ENCODE measurements around the gene R3HDM4.
"Not testable (repeated sequence)": the region's sequence is repeated elsewhere in the genome, so short reads cannot be mapped to it uniquely, and the experiment has no call there.

R3HDM4 gene

DNA sequence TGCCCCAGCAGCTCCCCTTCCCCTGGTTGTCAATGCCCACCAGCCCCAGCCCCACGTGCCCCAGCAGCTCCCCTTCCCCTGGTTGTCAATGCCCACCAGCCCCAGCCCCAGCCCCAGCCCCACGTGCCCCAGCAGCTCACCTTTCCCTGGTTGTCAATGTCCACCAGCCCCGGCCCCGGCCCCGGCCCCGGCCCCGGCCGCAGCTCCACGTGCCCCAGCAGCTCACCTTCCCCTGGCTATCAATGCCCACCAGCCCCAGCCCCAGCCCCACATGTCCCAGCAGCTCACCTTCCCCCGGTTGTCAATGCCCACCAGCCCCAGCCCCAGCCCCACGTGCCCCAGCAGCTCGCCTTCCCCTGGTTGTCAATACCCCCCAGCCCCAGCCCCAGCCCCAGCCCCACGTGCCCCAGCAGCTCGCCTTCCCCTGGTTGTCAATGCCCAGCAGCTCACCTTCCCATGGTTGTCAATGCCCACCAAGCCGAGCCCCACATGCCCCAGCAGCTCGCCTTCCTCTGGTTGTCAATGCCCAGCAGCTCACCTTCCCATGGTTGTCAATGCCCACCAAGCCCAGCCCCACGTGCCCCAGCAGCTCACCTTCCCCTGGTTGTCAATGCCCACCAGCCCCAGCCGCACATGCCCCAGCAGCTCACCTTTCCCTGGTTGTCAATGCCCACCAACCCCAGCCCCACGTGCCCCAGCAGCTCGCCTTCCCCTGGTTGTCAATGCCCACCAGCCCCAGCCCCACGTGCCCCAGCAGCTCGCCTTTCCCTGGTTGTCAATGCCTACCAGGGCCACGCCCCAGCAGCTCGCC lies 34.1 kb downstream of the R3HDM4 start:
- not testable (repeated sequence) for DNase-seq (ENCODE audit: insufficient read length, low spot score); FAIRE-seq

DNA sequence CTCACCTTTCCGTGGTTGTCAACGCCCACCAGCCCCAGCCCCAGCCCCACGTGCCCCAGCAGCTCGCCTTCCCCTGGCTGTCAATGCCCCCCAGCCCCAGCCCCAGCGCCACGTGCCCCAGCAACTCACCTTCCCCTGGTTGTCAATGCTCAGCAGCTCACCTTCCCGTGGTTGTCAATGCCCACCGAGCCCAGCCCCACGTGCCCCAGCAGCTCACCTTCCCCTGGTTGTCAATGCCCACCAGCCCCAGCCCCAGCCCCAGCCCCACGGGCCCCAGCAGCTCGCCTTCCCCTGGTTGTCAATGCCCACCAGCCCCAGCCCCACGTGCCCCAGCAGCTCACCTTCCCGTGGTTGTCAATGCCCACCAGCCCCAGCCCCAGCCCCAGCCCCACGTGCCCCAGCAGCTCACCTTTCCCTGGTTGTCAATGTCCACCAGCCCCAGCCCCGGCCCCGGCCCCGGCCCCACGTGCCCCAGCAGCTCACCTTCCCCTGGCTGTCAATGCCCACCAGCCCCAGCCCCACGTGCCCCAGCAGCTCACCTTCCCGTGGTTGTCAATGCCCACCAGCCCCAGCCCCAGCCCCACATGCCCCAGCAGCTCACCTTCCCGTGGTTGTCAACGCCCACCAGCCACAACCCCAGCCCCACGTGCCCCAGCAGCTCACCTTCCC lies 34.9 kb downstream of the R3HDM4 start:
- not testable (repeated sequence) for DNase-seq (ENCODE audit: insufficient read length, low spot score); FAIRE-seq

DNA sequence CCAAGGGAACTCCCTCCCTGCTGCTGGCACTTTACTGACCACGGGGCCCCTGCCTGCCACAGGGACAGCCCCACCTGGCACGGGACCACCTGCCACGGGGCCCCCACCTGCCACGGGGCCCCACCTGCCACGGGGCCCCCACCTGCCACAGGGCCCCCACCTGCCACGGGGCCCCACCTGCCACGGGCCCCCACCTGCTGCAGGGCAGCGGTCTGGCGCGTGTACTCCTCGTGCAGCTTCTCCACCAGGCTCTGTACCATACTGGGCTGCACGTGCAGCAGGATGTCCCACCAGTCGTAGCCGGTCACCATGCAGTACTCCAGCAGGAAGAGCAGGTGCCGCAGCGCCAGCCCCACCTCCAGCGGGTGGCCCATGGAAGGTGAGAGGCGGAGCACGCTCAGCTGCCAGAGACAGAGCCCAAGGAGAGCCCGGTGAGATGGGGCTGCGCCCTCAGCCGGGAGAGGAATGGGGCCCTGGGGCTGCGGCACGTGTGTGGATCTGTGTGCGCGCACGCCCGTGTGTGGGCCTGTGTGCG lies 36.2 kb downstream of the R3HDM4 start:
- FAIRE-seq (no peak), DNase-seq (ENCODE audit: insufficient read length, low spot score) (no peak)

DNA sequence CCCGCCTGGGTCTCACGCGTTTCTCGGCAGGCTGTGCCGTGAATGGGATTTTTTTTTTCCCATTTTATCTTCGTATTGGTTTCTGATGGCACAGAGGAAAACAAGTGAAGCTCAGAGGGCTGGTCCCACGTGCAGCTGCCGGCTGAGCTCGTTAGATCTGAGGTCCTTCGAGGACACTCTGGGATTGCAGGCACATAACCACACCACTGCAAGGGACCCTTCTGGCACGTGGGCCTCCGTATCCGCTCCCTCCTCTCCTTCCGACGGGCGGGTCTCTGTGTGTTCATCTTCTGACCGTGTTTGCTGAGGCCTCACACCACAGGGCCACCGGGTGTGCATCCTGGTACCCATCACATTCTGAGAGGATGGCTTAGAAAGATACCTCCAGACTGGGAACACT lies 36.9 kb downstream of the R3HDM4 start:
- FAIRE-seq (no peak), DNase-seq (ENCODE audit: insufficient read length, low spot score) (no peak)

DNA sequence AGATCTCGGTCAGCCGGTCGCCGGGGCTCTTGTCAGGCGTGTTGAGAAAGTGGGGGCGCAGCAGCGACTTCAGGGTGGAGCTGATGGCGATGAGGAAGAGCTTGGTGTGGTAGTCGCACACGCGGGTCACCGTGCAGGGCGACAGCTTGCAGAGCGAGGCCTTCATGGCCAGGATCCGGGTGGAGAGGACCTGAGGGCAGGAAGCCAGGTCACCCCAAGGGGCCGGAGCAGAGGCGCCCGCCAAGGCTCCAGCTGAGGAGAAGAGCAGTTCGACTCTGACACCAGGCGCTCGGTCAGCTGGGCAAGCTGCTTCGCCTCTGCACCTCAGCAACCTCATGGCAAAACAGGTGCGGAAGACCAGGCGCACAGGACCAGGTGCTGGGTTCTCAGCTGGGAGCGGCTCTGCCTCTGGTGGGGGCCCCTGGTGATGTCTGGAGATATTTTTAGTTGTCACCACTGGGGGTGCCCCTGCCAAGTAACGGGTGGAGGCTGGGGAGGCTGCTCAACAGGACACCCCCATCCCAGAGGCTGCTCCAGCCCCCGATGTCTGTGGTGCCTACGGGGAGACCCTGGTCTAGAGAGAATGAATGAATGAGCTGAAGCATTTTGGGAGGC lies 37.6 kb downstream of the R3HDM4 start:
- FAIRE-seq: no peak

DNA sequence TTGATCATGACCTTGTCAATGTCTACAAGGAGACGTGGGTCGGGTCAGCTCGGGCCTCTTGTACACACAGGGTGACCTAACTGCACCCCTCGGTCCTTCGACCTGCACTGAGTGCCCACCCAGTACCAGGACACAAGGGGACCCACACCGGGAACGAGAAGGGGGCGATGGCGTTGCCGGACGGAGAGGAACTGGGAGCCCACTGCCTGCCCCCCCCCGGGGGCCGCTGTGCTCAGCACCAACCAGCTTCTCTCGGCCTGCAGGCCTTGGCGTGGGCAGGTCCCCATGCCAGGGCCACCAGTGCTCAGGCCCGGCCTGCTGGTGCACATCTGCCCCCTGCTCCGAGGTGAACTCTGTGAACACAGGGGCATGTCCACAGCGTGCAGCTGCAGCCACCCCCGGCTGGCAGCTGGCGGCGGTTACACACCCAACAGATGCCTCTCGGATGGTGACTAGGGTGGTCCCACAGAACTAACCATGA lies 39.4 kb downstream of the R3HDM4 start:
- DNase-seq (ENCODE audit: insufficient read length, low spot score) (no peak), FAIRE-seq (no peak)

More for the DNA sequence above, 37.6 kb downstream of the R3HDM4 start:
- DNase-seq (ENCODE audit: insufficient read length, low spot score): no peak

DNA sequence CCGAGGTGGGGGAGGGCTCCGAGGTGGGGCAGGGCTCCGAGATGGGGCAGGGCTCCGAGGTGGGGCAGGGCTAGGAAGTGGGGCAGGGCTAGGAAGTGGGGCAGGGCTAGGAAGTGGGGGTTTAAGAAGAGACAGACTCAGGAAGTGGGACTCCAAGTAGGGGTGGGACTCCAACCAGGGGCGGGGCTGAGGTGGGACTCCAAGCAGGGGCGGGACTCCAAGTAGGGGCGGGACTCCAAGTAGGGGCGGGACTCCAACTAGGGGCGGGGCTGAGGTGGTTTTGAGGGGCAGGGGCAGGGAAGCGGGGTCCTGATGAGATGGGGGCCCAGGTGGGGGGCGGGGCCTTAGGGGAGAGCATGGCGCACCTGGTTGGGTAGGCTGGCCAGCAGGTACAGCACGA lies 39.9 kb downstream of the R3HDM4 start:
- DNase-seq (ENCODE audit: insufficient read length, low spot score) (peak; percentile 87), FAIRE-seq (peak; percentile 72)

DNA sequence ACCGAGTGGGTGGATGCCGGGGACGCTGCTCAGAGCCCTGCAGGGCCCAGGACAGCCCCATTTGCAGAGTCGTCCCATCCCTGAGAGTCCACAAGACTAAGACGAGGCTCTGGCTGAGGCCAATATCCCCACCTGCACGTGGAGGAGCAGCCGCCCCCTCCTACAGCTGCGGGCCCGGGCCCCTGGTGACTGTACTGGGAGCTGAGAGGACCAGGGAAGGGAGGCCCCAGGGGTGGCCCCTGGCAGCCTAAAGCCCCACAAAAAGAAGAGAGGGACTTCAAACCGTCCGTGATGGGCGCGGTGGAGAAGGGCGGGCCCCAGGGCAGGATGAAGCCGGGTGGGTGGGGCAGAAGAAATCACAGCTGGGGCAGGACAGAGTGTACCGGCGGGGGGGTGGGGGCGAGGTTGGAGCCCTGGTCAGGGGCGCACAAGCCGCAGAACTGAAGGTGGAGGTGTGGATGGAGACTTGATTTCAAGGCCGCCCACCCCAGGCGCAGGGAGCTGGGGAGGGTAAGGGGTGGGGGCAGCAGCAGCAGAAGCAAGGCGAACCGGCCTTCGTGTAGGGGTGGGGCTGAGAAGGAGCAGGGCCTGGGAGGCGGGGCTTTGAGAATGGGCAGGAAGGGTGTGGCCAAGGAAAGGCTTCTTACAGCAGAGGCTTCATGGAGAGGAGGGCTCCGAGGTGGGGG lies 40.6 kb downstream of the R3HDM4 start:
- FAIRE-seq: no peak
- DNase-seq (ENCODE audit: insufficient read length, low spot score): peak; percentile 92

DNA sequence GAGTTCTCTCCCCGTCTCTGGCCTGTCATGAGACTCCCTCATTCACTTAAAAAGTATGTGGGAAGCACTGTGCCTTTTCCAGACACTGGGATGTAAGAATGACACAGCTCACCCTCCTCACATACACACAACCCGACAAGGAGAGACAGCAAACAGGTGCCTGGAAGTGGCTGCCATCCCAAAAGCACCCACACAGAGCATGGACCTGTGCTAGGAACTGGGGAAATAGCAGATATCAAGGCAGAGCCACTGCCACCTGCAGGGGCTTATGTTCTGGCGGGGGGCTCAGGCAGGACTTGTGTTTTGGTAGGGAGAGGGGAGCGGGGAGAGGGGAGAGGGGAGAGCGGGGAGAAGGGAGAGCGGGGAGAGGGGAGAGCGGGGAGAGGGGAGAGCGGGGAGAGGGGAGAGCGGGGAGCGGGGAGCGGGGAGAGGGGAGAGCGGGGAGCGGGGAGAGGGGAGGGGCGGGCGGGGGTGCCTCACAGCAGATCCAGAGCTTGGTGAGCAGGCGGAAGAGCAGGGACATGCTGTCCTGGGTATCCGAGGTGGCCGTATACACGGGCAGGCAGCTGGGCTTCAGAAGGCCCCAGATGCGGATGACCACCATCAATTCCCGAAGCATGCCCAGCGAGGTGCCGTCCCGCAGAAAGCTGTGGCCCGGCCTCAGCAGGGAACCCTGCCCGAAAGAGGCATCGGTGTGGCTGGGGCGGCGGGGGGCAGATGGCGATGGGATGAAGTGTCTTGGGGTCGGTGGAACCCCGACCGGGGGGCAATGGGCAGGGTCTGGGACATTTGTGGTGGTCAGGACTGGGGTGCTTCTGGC lies 41.4 kb downstream of the R3HDM4 start:
- no peak for DNase-seq (ENCODE audit: insufficient read length, low spot score)
- FAIRE-seq: no peak

DNA sequence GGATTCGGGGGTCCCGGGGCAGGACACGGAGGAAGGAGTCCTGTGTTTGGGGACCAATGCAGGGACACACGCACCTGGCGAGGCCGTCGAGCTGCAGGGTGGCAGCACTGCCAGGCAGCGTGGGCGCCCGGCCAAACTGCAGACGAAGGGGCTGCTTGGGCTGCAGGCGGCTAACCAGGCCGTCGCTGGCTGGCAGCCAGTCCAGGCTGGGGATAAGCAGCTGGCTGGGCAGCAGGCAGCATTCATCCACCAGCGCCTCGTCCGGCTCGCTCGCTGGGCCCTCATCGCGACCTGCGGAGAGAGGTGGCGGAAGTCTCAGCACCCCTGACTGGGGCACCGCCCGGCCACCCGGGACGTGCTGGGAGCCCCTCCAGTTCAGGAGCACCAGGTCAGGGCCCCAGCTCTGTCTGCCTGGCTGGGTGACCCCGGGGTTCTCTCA lies 42.0 kb downstream of the R3HDM4 start:
- FAIRE-seq: no peak
- no peak for DNase-seq (ENCODE audit: insufficient read length, low spot score)

DNA sequence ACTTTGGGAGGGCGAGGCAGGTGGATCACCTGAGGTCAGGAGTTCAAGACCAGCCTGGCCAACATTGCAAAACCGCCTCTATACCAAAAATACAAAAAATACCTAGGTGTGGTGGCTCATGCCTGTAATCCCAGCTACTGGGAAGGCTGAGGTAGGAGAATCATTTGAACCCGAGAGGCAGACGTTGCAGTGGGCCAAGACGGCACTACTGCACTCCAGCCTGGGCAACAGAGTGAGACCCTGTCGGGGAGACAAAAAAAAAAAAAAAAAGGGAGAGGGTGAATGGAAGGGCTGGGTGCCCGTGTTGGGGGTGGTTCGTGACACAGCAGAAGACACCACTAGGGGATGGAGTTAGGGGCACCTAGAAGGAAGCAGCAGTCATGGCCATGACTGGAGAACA lies 42.7 kb downstream of the R3HDM4 start:
- DNase-seq (ENCODE audit: insufficient read length, low spot score): no peak
- no peak for FAIRE-seq

DNA sequence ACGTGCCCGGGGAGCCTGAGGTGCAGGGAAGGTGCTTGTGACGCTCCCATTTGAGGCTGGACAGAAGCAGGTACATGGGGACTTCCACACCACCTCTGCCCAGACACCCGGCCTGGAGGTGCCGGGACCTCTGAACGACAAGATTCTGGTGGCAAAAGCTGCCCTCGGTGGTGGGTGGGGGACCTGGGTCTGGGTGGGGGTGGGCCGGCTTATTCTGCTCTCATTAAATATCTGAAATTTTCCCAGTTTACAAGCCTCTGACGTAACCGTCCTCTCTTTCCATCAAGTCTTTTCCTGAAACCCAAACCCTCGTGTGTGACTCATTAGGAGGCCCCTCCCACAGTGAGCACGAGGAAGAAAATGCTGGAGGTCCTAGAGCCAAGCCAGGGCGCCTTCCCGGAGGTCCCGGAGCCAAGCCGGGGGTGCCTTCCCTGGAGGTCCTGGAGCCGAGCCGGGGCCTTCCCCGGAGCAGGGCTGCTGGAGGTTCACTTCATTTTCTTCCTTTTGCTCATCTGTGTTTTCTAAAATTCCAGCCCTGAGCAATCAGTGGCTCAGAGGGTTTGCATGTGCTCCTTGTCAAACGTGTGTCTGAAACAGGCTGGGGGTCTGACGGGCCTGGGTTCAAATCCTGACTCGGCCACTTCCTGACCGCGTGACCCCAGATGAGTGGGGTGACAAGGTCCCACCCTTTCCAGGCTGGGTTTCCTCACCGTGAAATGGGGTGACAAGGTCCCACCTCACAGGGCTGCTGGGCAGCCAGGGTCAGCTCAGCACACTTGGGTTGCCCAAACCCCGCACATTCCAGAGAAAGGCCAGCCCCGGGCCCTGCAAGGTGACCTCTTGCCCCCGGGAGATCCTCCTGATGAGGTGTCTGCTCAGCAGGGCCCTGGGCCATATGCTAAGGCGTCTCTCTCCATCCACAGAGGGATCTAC lies 43.5 kb downstream of the R3HDM4 start:
- FAIRE-seq (no peak), DNase-seq (ENCODE audit: insufficient read length, low spot score) (no peak)

DNA sequence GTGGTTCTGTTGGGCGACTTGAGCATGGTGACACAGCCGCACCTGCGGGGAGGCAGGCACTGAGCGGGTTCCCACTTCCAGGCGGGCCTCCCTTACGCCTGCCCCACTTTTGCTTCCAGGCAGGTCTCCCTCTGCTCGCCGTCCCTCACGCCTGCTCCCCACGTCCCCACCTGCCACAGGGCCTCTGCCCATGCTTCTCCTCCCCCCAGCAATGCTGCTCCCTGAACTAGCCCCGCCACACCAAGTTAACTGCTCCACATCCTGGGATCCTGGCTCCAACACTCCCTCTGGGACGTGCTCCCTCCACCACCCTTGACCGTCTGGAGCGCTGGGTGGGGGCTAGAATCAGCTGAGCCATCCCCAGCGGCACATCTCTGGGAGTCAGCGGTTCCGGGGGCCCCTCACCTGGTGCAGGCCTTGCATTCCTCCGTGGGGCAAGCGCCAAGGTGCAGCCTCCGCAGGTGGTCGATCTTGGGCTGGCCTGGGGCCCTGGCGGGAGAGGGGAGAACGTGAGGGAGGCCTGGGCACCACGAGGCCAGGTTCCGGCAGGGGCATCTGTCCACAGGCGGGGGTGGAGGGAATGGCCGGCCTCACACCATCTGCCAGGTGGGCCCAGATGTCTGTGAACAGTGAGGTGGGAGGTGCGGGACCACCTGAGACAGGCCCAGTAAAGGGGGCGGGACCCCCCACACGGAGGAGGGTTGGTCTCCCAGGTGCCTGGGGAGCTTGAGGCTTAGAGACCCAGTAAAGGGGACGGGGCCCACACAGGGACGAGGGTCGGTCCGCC lies 44.4 kb downstream of the R3HDM4 start:
- no peak for FAIRE-seq
- DNase-seq (ENCODE audit: insufficient read length, low spot score): no peak

DNA sequence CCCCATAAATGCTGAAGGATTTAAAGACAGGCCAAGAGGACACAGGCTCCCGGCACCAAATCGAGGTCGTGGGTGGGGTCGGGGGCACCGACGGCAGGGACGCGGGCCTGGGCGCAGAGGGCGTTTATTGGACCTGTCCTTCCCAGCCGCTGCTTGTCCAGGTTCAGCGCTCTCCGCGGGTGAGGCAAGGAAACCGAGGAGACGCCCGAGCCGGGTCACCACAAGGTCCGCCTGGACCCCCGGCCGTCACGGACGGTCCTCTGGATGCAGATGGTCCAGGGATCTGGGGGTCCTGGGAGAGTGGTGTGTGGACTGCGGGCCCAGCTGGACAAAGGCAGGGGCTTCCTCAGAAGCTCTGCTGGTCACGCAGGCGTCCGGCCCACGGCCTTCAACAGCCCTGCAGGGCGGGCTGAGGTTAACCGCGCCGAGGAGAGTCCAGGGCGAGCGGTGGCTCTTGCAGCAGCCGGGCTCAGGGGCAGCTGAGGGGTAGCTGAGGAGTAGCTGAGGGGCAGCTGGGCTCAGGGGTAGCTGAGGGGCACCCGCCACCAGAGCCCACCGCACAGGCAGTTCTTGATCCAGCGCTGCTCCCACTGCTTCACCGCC lies 45.1 kb downstream of the R3HDM4 start:
- FAIRE-seq: no peak
- DNase-seq (ENCODE audit: insufficient read length, low spot score): no peak

DNA sequence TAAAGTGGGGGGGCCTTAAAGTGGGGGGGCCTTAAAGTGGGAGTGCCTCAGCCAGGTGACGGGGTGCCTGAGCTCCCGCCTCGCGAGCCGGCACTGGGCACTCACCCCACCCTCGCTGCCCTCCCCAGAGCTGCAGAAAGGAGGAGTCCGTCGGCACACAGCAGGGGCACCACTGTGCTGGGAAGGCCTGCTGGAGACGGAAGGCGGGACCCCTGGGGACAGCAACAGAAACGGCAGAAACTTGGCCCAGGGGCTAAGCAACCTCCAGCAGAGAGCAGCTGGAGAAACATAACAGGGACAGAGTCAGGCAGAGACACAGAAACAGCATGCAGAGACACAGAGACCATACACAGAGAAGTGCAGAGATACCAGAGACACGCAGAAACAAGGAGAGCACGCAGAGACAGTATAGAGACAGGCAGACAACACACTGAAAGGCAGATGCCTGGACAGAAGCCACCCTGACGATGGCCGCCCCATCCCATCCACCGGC lies 45.7 kb downstream of the R3HDM4 start:
- no peak for FAIRE-seq
- DNase-seq (ENCODE audit: insufficient read length, low spot score): no peak

DNA sequence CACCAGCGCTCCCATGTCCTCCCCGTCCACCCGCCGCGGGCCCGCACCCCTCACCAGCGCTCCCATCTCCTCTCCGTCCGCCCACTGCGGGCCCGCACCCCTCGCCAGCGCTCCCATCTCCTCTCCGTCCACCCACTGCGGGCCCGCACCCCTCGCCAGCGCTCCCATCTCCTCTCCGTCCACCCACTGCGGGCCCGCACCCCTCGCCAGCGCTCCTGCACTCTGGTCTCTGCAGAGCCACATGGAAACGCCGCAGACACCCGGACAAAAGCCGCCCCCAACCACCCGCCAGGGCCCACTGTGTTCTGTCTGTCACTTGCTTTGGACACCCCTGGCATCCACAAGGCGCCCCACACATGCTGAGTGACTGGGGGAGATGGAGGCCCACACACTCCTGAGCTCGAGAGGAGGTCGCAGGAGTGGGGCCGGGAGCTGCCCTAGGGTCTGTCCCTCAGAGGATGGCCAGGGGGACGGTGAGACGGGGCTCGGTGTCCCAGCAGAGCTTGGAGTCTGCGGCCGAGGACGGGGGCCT lies 46.2 kb downstream of the R3HDM4 start:
- DNase-seq (ENCODE audit: insufficient read length, low spot score) (no peak), FAIRE-seq (no peak)

DNA sequence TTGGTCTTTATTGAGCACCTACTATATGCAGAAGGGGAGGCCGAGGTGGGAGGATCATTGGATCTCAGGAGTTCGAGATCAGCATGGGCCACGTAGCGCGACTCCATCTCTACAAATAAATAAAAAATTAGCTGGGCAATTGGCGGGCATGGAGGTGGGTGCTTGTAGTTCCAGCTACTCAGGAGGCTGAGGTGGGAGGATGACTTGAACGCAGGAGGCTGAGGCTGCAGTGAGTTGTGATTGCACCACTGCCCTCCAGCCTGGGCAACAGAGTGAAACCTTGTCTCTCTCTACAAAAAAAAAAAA lies 49.8 kb downstream of the R3HDM4 start:
- FAIRE-seq (no peak), DNase-seq (ENCODE audit: insufficient read length, low spot score) (no peak)

Data from GM19239 (cell line).